ENCODE data around the gene CWC27.

- TF ChIP-seq POLR2A (IDR thresholded peaks at IDR 0.05; ENCODE audit: low read depth, low read length) = no peak
- TF ChIP-seq POLR2AphosphoS5 (IDR thresholded peaks at IDR 0.05; ENCODE audit: low read depth, low read length) = no peak
- no peak for TF ChIP-seq TAF1 (IDR thresholded peaks at IDR 0.05; ENCODE audit: borderline replicate concordance, low read depth, low read length)
Observed at GRCh38 chr5:64864171-64864570, 95.4 kb downstream of the CWC27 start.
